ENCODE results near the gene HOMER2. TPM values are rescaled to one million over a fixed set of nuclear protein-coding genes. Genes with fewer than 3 reads are reported as not detected.

HOMER2 gene
- total RNA-seq, 1 donor from 2014 or later, result 18.2 TPM

DNA sequence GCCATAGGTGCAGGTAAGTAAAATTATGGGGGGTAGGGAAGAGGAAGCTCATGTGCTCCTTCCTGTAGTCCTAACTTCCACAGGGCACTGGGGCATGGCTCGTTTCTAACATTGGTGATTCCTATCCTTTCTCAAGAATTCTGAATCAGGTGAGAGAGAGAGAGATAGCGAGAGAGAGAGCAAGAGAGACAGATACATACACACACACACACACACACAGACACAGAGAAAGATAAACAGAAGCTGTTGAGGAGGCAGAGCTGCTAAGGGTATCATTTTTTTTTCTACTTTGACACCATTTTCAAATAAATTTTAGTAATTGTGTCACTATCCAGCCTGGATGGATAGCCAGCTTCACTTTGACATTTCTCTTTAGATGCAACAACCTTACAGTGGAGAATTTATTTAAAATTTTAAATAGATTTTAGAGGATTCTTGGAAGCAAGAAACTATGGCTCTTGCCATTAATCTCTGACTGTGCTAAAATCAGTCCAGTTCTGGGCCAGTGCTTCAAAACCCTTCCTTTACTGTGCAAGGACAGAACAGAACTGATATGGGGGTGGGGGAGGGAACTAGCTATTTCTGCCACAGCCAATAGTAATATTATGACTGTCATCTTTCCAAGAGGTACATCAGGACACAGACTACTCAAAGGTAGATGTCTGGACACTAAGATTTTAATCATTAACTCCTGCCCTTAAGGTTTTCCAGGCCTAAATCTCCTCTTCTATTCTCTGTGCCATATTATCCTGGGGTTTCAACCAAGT, 18.9 kb upstream of the HOMER2 start:
- H3K9me3 ChIP-seq, result no peaks in the 10 kb centered on the region
- H3K27ac ChIP-seq, result no peak overlapping the region
- TF ChIP-seq, protein P1, sequence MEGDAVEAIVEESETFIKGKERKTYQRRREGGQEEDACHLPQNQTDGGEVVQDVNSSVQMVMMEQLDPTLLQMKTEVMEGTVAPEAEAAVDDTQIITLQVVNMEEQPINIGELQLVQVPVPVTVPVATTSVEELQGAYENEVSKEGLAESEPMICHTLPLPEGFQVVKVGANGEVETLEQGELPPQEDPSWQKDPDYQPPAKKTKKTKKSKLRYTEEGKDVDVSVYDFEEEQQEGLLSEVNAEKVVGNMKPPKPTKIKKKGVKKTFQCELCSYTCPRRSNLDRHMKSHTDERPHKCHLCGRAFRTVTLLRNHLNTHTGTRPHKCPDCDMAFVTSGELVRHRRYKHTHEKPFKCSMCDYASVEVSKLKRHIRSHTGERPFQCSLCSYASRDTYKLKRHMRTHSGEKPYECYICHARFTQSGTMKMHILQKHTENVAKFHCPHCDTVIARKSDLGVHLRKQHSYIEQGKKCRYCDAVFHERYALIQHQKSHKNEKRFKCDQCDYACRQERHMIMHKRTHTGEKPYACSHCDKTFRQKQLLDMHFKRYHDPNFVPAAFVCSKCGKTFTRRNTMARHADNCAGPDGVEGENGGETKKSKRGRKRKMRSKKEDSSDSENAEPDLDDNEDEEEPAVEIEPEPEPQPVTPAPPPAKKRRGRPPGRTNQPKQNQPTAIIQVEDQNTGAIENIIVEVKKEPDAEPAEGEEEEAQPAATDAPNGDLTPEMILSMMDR (IDR thresholded peaks at IDR 0.05), result no peak
- TF ChIP-seq POLR2AphosphoS5 (IDR thresholded peaks at IDR 0.05; ENCODE audit: insufficient read depth in 1 of 2, low read depth in 1 of 2) (no peak), POLR2A (IDR thresholded peaks at IDR 0.05) (no peak)
- intact Hi-C loops (cut with DNase I), result no loop called here
- no peaks in the 10 kb centered on the region for H3K4me1 ChIP-seq
- DNase-seq (ENCODE audit: extremely low spot score in 2 of 2), result no peak
- no peak overlapping the region for H3K4me3 ChIP-seq
- no peaks in the 10 kb centered on the region for H3K27me3 ChIP-seq
- no peaks in the 10 kb centered on the region for H3K36me3 ChIP-seq

DNA sequence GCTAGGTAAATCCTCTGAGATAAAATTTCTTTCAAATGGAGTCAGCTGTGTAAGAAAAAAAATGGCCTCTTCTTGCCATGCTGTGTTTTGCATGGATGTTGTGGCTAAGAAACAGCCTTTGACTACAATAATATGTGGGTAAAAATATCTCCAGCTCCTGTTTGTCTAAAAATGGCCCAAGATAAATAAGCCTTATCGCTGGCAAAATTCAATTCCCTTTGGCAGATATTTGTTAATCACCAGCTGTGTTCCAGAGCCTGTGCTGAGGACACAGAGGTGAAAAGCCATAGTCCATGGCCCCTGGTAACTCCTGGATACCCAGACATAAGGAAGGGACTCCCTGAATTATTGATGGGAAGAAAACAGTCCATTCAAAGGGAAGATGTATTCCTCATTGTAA, 18.2 kb upstream of the HOMER2 start:
- TF ChIP-seq POLR2AphosphoS5 (IDR thresholded peaks at IDR 0.05; ENCODE audit: insufficient read depth in 1 of 2, low read depth in 1 of 2) (no peak), POLR2A (IDR thresholded peaks at IDR 0.05) (no peak)
- TF ChIP-seq, protein P1 (IDR thresholded peaks at IDR 0.05), result no peak
- H3K36me3 ChIP-seq, result no peaks in the 10 kb centered on the region
- no peaks in the 10 kb centered on the region for H3K27me3 ChIP-seq
- no peak overlapping the region for H3K4me3 ChIP-seq
- H3K27ac ChIP-seq, result no peak overlapping the region
- intact Hi-C loops (cut with DNase I), result no loop called here
- H3K9me3 ChIP-seq, result no peaks in the 10 kb centered on the region
- no peak for DNase-seq (ENCODE audit: extremely low spot score in 2 of 2)
- H3K4me1 ChIP-seq, result no peaks in the 10 kb centered on the region

DNA sequence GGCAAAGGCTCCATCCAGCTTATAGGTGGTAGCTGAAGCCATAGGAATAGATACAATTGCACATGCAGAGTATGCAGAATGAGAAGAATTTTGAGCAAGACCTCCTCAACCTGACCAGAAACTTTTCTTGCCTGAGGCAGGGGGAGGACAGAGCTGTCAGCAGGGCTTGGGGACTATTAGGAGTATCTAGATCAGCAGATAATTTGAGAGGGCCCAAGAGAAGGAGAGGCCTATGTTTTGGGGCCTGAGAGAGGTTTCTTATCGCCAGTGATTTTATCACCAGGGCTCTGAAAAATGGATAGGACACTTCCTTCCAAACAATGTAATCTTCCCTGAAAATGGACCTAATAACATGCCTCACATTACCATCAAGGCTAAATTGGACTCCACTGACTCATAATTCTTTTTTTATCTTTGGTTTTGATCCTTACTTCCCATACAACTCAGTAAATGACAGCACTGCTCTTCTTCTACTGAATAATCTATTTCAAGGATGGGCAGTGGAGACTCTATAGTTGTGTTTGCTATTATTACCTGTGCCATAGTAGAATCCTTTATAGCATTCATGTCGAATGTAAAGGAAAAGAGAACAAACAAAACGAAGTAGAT, 17.7 kb upstream of the HOMER2 start:
- Histone ChIP-seq H3K36me3 (no peaks in the 10 kb centered on the region), H3K9me3 (no peaks in the 10 kb centered on the region), H3K27ac (no peak overlapping the region), H3K27me3 (no peaks in the 10 kb centered on the region), H3K4me3 (no peak overlapping the region), H3K4me1 (no peaks in the 10 kb centered on the region)
- TF ChIP-seq POLR2A (IDR thresholded peaks at IDR 0.05) (no peak), POLR2AphosphoS5 (IDR thresholded peaks at IDR 0.05; ENCODE audit: insufficient read depth in 1 of 2, low read depth in 1 of 2) (no peak)
- TF ChIP-seq, protein P1 (IDR thresholded peaks at IDR 0.05), result no peak
- DNase-seq (ENCODE audit: extremely low spot score in 2 of 2), result no peak
- intact Hi-C loops (cut with DNase I), result no loop called here

DNA sequence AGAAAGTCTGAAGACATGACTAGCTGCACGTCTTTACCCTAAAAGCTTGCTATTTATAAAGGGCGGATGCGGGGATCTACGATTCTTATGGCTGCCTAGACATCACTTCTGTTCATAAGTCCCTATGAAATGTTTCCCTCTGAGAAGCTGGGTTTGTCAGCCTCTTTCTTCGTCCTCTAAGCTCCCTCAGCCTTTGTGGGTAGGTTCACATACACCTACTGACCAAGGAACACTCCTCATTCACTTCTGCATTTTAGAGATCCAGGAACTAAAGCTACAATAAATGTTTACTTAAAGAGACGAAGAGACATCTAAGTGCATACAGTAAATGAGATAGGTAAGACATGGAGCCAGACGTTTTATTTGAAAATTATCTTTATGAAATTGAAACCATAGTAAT, 16.8 kb upstream of the HOMER2 start:
- no peak for TF ChIP-seq POLR2AphosphoS5 (IDR thresholded peaks at IDR 0.05; ENCODE audit: insufficient read depth in 1 of 2, low read depth in 1 of 2)
- Histone ChIP-seq H3K4me1 (no peaks in the 10 kb centered on the region), H3K9me3 (no peaks in the 10 kb centered on the region), H3K27me3 (no peaks in the 10 kb centered on the region), H3K27ac (no peak overlapping the region), H3K4me3 (no peak overlapping the region), H3K36me3 (no peaks in the 10 kb centered on the region)
- DNase-seq (ENCODE audit: extremely low spot score in 2 of 2), result no peak
- intact Hi-C loops (cut with DNase I), result no loop called here

DNA sequence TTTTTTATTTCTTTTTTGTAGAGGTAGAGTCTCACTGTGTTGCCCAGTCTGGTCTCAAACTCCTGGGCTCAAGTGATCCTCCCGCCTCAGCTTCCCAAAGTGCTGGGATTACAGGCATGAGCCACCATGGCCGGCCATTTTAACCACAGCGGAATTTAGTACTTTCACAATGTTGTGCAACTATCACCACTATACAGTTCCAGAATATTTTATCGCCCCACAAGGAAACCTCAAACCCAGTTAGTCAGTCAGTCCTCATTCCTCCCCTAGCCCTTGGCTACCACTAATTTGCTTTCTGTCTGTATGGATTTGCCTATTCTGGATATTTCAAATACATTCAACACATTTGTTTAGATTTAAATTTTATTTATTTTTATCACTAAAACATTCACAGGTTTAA, 15.5 kb upstream of the HOMER2 start:
- no peaks in the 10 kb centered on the region for H3K36me3 ChIP-seq
- TF ChIP-seq POLR2AphosphoS5 (IDR thresholded peaks at IDR 0.05; ENCODE audit: insufficient read depth in 1 of 2, low read depth in 1 of 2) (no peak), POLR2A (IDR thresholded peaks at IDR 0.05) (no peak)
- TF ChIP-seq, protein P1 (IDR thresholded peaks at IDR 0.05), result no peak
- no peak overlapping the region for H3K27ac ChIP-seq
- DNase-seq (ENCODE audit: extremely low spot score in 2 of 2), result no peak
- H3K9me3 ChIP-seq, result no peaks in the 10 kb centered on the region
- H3K27me3 ChIP-seq, result no peaks in the 10 kb centered on the region
- H3K4me1 ChIP-seq, result no peaks in the 10 kb centered on the region
- intact Hi-C loops (cut with DNase I), result no loop called here
- no peak overlapping the region for H3K4me3 ChIP-seq

All from vagina (tissue), 2 donors.